ENCODE results near the gene GIGYF2. TPM values are rescaled to one million over a fixed set of nuclear protein-coding genes. Genes with fewer than 3 reads are reported as not detected.

Gene GIGYF2
- total RNA-seq, 1 experiment from 2014 or later = 60.6 TPM

GRCh38 chr2:232781765-232782164 lies 84.6 kb downstream of the GIGYF2 start:
- Histone ChIP-seq H3K4me2 (ENCODE audit: low read length) (peak overlapping the region; percentile 20; the same call in 1 of the 2 replicates), H3K79me2 (ENCODE audit: insufficient read depth, low read length) (no peaks in the 10 kb centered on the region), H3K27me3 (ENCODE audit: insufficient read depth, low read length) (no peaks in the 10 kb centered on the region), H3K4me1 (ENCODE audit: control insufficient read depth in 1 of 2, insufficient read depth in 2 of 2, low read length in 2 of 2) (peaks cover 0 to 5% of the 10 kb centered on the region in 2 experiments; a peak in 2 of 4 replicates), H3K4me3 (replicated peaks in 1 of 2; ENCODE audit: low read depth in 1 of 2, low read length in 2 of 2) (no peak overlapping the region), H2AFZ (ENCODE audit: low read depth, low read length, poor library complexity, severe bottlenecking) (no peak overlapping the region), H3K36me3 (ENCODE audit: control insufficient read depth in 1 of 2, insufficient read depth in 2 of 2, low read length in 2 of 2) (no peaks in the 10 kb centered on the region), H4K20me1 (ENCODE audit: insufficient read depth) (no peaks in the 10 kb centered on the region), H3K9me3 (ENCODE audit: control insufficient read depth in 1 of 2, insufficient read depth in 1 of 2, low read depth in 1 of 2, low read length in 2 of 2) (no peaks in the 10 kb centered on the region), H3K9me2 (ENCODE audit: insufficient read depth) (no peaks in the 10 kb centered on the region), H3K27ac (ENCODE audit: low read depth, low read length) (no peak overlapping the region), H3K9ac (ENCODE audit: low read length) (no peak overlapping the region)
- BruUV-seq (replicated peaks) = no TSS peak
- intact Hi-C loops (cut with micrococcal nuclease) = no loop called here
- ChIA-PET RAD21 (ENCODE audit: low non-redundant PET in 1 of 2, low total read pairs in 2 of 2, uncharacterized antibody in 2 of 2, unreplicated experiment in 2 of 2) (no interaction called here), POLR2A (no interaction called here), CTCF (no interaction called here)
- TF ChIP-seq CTCF (IDR thresholded peaks at IDR 0.05 in 2 of 3, conservative IDR thresholded peaks at IDR 0.05 in 1 of 3; ENCODE audit: borderline replicate concordance in 1 of 3, insufficient read depth in 1 of 3, low read depth in 2 of 3, low read length in 2 of 3) = no peak
- no peak for TF ChIP-seq POLR2A (IDR thresholded peaks at IDR 0.05; ENCODE audit: borderline replicate concordance, extremely low read depth, insufficient read depth, insufficient read length)
- TF ChIP-seq SP1 (IDR thresholded peaks at IDR 0.05; ENCODE audit: low read depth) = no peak
- TF ChIP-seq SRF (IDR thresholded peaks at IDR 0.05; ENCODE audit: low read depth) = no peak
- no peak for TF ChIP-seq YY1 (IDR thresholded peaks at IDR 0.05; ENCODE audit: extremely low read depth, insufficient replicate concordance, low read depth, low read length)
- no peak for DNase-seq (ENCODE audit: low read depth, low spot score)
- no peak for ATAC-seq

- no peak overlapping the region for H3K4me2 ChIP-seq (ENCODE audit: low read length)
- no peak overlapping the region for H2AFZ ChIP-seq (ENCODE audit: low read depth, low read length, poor library complexity, severe bottlenecking)
- ATAC-seq (no peak), DNase-seq (ENCODE audit: low read depth, low spot score) (no peak)
- H3K36me3 ChIP-seq (ENCODE audit: control insufficient read depth in 1 of 2, insufficient read depth in 2 of 2, low read length in 2 of 2) = peaks cover 0 to 7% of the 10 kb centered on the region in 2 experiments; a peak in 1 of 4 replicates
- no peak for TF ChIP-seq CTCF (IDR thresholded peaks at IDR 0.05 in 2 of 3, conservative IDR thresholded peaks at IDR 0.05 in 1 of 3; ENCODE audit: borderline replicate concordance in 1 of 3, insufficient read depth in 1 of 3, low read depth in 2 of 3, low read length in 2 of 3)
- RAD21 ChIA-PET (ENCODE audit: low non-redundant PET in 1 of 2, low total read pairs in 2 of 2, uncharacterized antibody in 2 of 2, unreplicated experiment in 2 of 2) = no interaction called here
- intact Hi-C loops (cut with micrococcal nuclease) = no loop called here
- no peaks in the 10 kb centered on the region for H4K20me1 ChIP-seq (ENCODE audit: insufficient read depth)
- H3K9ac ChIP-seq (ENCODE audit: low read length) = no peak overlapping the region
- H3K27me3 ChIP-seq (ENCODE audit: insufficient read depth, low read length) = no peaks in the 10 kb centered on the region
- no peak overlapping the region for H3K27ac ChIP-seq (ENCODE audit: low read depth, low read length)
- H3K4me3 ChIP-seq (replicated peaks in 1 of 2; ENCODE audit: low read depth in 1 of 2, low read length in 2 of 2) = no peak overlapping the region
- POLR2A ChIA-PET = no interaction called here
- no peaks in the 10 kb centered on the region for H3K9me3 ChIP-seq (ENCODE audit: control insufficient read depth in 1 of 2, insufficient read depth in 1 of 2, low read depth in 1 of 2, low read length in 2 of 2)
- BruUV-seq (replicated peaks) = no TSS peak
- no peaks in the 10 kb centered on the region for H3K79me2 ChIP-seq (ENCODE audit: insufficient read depth, low read length)
- H3K9me2 ChIP-seq (ENCODE audit: insufficient read depth) = no peaks in the 10 kb centered on the region
- H3K4me1 ChIP-seq (ENCODE audit: control insufficient read depth in 1 of 2, insufficient read depth in 2 of 2, low read length in 2 of 2) = peaks cover 0 to 5% of the 10 kb centered on the region in 2 experiments; a peak in 2 of 4 replicates
- CTCF ChIA-PET = no interaction called here
These were observed 86.1 kb downstream of the GIGYF2 start for GRCh38 chr2:232783278-232783677.

Measured in HCT116 (cell line).